Measurements from ENCODE around the gene ETS1.

Gene ETS1

DNA sequence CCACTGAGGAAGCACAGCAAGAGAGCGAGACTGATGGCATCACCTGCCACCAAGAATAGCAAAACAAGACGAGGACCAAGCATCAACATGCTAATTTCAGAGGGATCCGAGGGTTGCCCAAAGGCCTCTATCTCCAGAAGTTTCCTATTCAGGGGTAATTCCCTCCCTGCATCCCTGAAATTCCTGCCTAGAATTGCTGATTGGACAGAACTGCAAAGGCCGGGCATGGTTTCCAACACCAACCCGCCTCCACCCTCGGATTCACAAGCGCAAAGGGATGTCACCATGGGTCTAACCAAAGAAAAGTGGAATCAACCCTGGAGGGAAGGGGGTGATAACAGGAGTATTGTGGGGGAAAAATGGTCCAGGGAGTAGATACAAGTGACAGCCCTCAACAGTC, 28.3 kb upstream of the ETS1 start:
- CTCF ChIA-PET: no interaction called here
- H3K9me3 ChIP-seq (ENCODE audit: control insufficient read depth, insufficient read depth, low read depth, low read length): no peaks in the 10 kb centered on the region
- H3K4me1 ChIP-seq (ENCODE audit: control insufficient read depth, insufficient read depth, low read length): no peaks in the 10 kb centered on the region
- no peak overlapping the region for H3K4me3 ChIP-seq (ENCODE audit: low read depth, low read length)
- POLR2A ChIA-PET: no interaction called here
- H3K27ac ChIP-seq (ENCODE audit: extremely low read depth, low read depth, low read length): no peak overlapping the region
- H3K36me3 ChIP-seq (ENCODE audit: control insufficient read depth in 2 of 2, insufficient read depth in 1 of 2, low read length in 2 of 2): no peaks in the 10 kb centered on the region
- TF ChIP-seq, protein P1, sequence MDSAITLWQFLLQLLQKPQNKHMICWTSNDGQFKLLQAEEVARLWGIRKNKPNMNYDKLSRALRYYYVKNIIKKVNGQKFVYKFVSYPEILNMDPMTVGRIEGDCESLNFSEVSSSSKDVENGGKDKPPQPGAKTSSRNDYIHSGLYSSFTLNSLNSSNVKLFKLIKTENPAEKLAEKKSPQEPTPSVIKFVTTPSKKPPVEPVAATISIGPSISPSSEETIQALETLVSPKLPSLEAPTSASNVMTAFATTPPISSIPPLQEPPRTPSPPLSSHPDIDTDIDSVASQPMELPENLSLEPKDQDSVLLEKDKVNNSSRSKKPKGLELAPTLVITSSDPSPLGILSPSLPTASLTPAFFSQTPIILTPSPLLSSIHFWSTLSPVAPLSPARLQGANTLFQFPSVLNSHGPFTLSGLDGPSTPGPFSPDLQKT (IDR thresholded peaks at IDR 0.05; ENCODE audit: borderline replicate concordance, low read depth, low read length): no peak
- TF ChIP-seq, protein P2, sequence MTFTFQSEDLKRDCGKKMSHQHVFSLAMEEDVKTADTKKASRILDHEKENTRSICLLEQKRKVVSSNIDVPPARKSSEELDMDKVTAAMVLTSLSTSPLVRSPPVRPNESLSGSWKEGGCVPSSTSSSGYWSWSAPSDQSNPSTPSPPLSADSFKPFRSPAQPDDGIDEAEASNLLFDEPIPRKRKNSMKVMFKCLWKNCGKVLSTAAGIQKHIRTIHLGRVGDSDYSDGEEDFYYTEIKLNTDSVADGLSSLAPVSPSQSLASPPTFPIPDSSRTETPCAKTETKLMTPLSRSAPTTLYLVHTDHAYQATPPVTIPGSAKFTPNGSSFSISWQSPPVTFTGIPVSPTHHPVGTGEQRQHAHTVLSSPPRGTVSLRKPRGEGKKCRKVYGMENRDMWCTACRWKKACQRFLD (tag by site-specific recombination; IDR thresholded peaks at IDR 0.05): no peak
- TF ChIP-seq ZNF658 (tag by site-specific recombination; IDR thresholded peaks at IDR 0.05): no peak
- TF ChIP-seq BCL11B (tag by site-specific recombination; IDR thresholded peaks at IDR 0.05; ENCODE audit: low read depth): no peak
- TF ChIP-seq, protein P3, sequence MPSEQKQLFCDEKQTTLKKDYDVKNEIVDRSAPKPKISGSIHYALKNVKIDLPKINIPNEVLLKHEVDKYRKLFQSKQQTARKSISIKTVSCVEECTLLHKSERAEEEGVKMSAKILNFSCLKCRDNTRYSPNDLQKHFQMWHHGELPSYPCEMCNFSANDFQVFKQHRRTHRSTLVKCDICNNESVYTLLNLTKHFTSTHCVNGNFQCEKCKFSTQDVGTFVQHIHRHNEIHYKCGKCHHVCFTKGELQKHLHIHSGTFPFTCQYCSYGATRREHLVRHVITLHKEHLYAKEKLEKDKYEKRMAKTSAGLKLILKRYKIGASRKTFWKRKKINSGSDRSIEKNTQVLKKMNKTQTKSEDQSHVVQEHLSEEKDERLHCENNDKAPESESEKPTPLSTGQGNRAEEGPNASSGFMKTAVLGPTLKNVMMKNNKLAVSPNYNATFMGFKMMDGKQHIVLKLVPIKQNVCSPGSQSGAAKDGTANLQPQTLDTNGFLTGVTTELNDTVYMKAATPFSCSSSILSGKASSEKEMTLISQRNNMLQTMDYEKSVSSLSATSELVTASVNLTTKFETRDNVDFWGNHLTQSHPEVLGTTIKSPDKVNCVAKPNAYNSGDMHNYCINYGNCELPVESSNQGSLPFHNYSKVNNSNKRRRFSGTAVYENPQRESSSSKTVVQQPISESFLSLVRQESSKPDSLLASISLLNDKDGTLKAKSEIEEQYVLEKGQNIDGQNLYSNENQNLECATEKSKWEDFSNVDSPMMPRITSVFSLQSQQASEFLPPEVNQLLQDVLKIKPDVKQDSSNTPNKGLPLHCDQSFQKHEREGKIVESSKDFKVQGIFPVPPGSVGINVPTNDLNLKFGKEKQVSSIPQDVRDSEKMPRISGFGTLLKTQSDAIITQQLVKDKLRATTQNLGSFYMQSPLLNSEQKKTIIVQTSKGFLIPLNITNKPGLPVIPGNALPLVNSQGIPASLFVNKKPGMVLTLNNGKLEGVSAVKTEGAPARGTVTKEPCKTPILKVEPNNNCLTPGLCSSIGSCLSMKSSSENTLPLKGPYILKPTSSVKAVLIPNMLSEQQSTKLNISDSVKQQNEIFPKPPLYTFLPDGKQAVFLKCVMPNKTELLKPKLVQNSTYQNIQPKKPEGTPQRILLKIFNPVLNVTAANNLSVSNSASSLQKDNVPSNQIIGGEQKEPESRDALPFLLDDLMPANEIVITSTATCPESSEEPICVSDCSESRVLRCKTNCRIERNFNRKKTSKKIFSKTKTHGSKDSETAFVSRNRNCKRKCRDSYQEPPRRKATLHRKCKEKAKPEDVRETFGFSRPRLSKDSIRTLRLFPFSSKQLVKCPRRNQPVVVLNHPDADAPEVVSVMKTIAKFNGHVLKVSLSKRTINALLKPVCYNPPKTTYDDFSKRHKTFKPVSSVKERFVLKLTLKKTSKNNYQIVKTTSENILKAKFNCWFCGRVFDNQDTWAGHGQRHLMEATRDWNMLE (tag by site-specific recombination; conservative IDR thresholded peaks at IDR 0.05; ENCODE audit: low read depth): no peak
- TF ChIP-seq KLF9 (tag by site-specific recombination; IDR thresholded peaks at IDR 0.05; ENCODE audit: low read depth): no peak
- no peak for TF ChIP-seq ZNF571 (tag by site-specific recombination; IDR thresholded peaks at IDR 0.05)
- no peak for TF ChIP-seq ZNF133 (tag by site-specific recombination; IDR thresholded peaks at IDR 0.05)
- TF ChIP-seq GFI1B (tag by site-specific recombination; IDR thresholded peaks at IDR 0.05): no peak
- TF ChIP-seq ZNF549 (tag by site-specific recombination; IDR thresholded peaks at IDR 0.05): no peak
- no peak for TF ChIP-seq ZNF626 (tag by site-specific recombination; IDR thresholded peaks at IDR 0.05)
- no peak for TF ChIP-seq ZNF366 (tag by site-specific recombination; conservative IDR thresholded peaks at IDR 0.05)
- TF ChIP-seq REPIN1 (tag by site-specific recombination; IDR thresholded peaks at IDR 0.05; ENCODE audit: low read depth): no peak
- TF ChIP-seq ZNF621 (tag by site-specific recombination; IDR thresholded peaks at IDR 0.05): no peak
- TF ChIP-seq ZNF48 (tag by site-specific recombination; IDR thresholded peaks at IDR 0.05): no peak
- no peak for TF ChIP-seq ZNF292 (tag by site-specific recombination; IDR thresholded peaks at IDR 0.05; ENCODE audit: borderline replicate concordance, low read depth)
- TF ChIP-seq ZNF544 (tag by site-specific recombination; IDR thresholded peaks at IDR 0.05): no peak
- TF ChIP-seq, protein P4, sequence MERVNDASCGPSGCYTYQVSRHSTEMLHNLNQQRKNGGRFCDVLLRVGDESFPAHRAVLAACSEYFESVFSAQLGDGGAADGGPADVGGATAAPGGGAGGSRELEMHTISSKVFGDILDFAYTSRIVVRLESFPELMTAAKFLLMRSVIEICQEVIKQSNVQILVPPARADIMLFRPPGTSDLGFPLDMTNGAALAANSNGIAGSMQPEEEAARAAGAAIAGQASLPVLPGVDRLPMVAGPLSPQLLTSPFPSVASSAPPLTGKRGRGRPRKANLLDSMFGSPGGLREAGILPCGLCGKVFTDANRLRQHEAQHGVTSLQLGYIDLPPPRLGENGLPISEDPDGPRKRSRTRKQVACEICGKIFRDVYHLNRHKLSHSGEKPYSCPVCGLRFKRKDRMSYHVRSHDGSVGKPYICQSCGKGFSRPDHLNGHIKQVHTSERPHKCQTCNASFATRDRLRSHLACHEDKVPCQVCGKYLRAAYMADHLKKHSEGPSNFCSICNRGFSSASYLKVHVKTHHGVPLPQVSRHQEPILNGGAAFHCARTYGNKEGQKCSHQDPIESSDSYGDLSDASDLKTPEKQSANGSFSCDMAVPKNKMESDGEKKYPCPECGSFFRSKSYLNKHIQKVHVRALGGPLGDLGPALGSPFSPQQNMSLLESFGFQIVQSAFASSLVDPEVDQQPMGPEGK (tag by site-specific recombination; IDR thresholded peaks at IDR 0.05): no peak
- TF ChIP-seq YY2 (tag by site-specific recombination; IDR thresholded peaks at IDR 0.05): no peak

All from HEK293 (cell line).